HG03521 (cell line): ENCODE data around the gene KDM5B.
"Not testable (repeated sequence)": the region's sequence is repeated elsewhere in the genome, so short reads cannot be mapped to it uniquely, and the experiment has no call there.

Source experiments
- ATAC-seq: cut with Tn5 transposase; IDR thresholded peaks from one replicate; pipeline ENCODE4 v1.9.1; 2021; ENCODE audit warnings: mild to moderate bottlenecking, moderate library complexity; ENCODE audit not compliant: unreplicated experiment

KDM5B gene

GRCh38 chr1:202714202-202714601 is 94.0 kb downstream of the KDM5B start:
- not testable (repeated sequence) for ATAC-seq

GRCh38 chr1:202713110-202713509 is 95.1 kb downstream of the KDM5B start:
- ATAC-seq: no peak

GRCh38 chr1:202711949-202712635 is 96.1 kb downstream of the KDM5B start:
- ATAC-seq: no peak

GRCh38 chr1:202710070-202711045 is 97.9 kb downstream of the KDM5B start, which contains the start of gene SYT2:
Gene SYT2, minus strand, starts transcription at chr1:202710454. Its CDS starts 104,682 bp downstream, at chr1:202605772.
- ATAC-seq: no peak

- no peak for ATAC-seq
These were observed 98.8 kb downstream of the KDM5B start for GRCh38 chr1:202709276-202710041.

GRCh38 chr1:202708456-202709275 is 99.6 kb downstream of the KDM5B start:
- no peak for ATAC-seq

GRCh38 chr1:202706851-202707250 is 101.4 kb downstream of the KDM5B start:
- no peak for ATAC-seq

- ATAC-seq: no peak
These were observed 103.6 kb downstream of the KDM5B start for GRCh38 chr1:202704601-202705000.

- ATAC-seq: no peak
These were observed 105.0 kb downstream of the KDM5B start for GRCh38 chr1:202703191-202703590.

- no peak for ATAC-seq
These were observed 106.1 kb downstream of the KDM5B start for GRCh38 chr1:202702088-202702487.

- ATAC-seq: no peak
These were observed 107.0 kb downstream of the KDM5B start for GRCh38 chr1:202701200-202701599.

GRCh38 chr1:202700061-202700460 is 108.2 kb downstream of the KDM5B start:
- no peak for ATAC-seq

- ATAC-seq: no peak
These were observed 109.9 kb downstream of the KDM5B start for GRCh38 chr1:202698276-202698675.

GRCh38 chr1:202697038-202697437 is 111.2 kb downstream of the KDM5B start:
- ATAC-seq: no peak

GRCh38 chr1:202694314-202694713 is 113.9 kb downstream of the KDM5B start:
- no peak for ATAC-seq

GRCh38 chr1:202692959-202693555 is 115.2 kb downstream of the KDM5B start:
- no peak for ATAC-seq

- ATAC-seq: no peak
These were observed 116.4 kb downstream of the KDM5B start for GRCh38 chr1:202691816-202692215.

GRCh38 chr1:202689493-202690342 is 118.5 kb downstream of the KDM5B start:
- ATAC-seq: no peak

- ATAC-seq: no peak
These were observed 119.1 kb downstream of the KDM5B start for GRCh38 chr1:202689082-202689481.
